Astrocyte of the cerebellum (primary cell): ENCODE data around the gene ARID1B.

Source experiments
- DNase-seq: peaks from one replicate; pipeline ENCODE4 v3.0.0-alpha.2; 2011; ENCODE audit warnings: low read depth
- H3K4me3 ChIP-seq: 2 replicates; pipeline ENCODE4 v1.5.1; 2011; ENCODE audit warnings: mild to moderate bottlenecking, low read depth, low read length, moderate library complexity
- CTCF ChIP-seq: IDR thresholded peaks from 2 replicates; pipeline ENCODE4 v1.5.1; 2012; ENCODE audit warnings: low read length, low read depth, moderate library complexity, mild to moderate bottlenecking; ENCODE audit errors: missing control alignments
- in situ Hi-C: cut with HindIII; loops from 2 replicates; pipeline ENCODE4 v1.10.0; 2017; ENCODE audit warnings: low sequenced_read_pairs

Gene ARID1B

GRCh38 chr6:156741287-156742073, 35.7 kb upstream of the ARID1B start:
- no peak for DNase-seq
- TF ChIP-seq CTCF: no peak
- H3K4me3 ChIP-seq: no peak overlapping the region
- in situ Hi-C loops: no loop called here

GRCh38 chr6:156747715-156748114, 29.5 kb upstream of the ARID1B start:
- no peak for DNase-seq
- in situ Hi-C loops: no loop called here
- TF ChIP-seq CTCF: no peak
- no peak overlapping the region for H3K4me3 ChIP-seq

GRCh38 chr6:156748504-156748903, 28.7 kb upstream of the ARID1B start:
- no peak overlapping the region for H3K4me3 ChIP-seq
- in situ Hi-C loops: no loop called here
- no peak for DNase-seq
- no peak for TF ChIP-seq CTCF

- TF ChIP-seq CTCF: no peak
- in situ Hi-C loops: no loop called here
- no peak overlapping the region for H3K4me3 ChIP-seq
- no peak for DNase-seq
Measured at GRCh38 chr6:156752666-156753301, 24.4 kb upstream of the ARID1B start.

- no peak overlapping the region for H3K4me3 ChIP-seq
- no peak for TF ChIP-seq CTCF
- in situ Hi-C loops: no loop called here
- DNase-seq: no peak
Measured at GRCh38 chr6:156756630-156757610, 20.3 kb upstream of the ARID1B start.

GRCh38 chr6:156757849-156758248, 19.3 kb upstream of the ARID1B start:
- H3K4me3 ChIP-seq: no peak overlapping the region
- in situ Hi-C loops: no loop called here
- TF ChIP-seq CTCF: no peak
- no peak for DNase-seq
